ENCODE measurements around the gene MYBBP1A.

MYBBP1A gene

DNA sequence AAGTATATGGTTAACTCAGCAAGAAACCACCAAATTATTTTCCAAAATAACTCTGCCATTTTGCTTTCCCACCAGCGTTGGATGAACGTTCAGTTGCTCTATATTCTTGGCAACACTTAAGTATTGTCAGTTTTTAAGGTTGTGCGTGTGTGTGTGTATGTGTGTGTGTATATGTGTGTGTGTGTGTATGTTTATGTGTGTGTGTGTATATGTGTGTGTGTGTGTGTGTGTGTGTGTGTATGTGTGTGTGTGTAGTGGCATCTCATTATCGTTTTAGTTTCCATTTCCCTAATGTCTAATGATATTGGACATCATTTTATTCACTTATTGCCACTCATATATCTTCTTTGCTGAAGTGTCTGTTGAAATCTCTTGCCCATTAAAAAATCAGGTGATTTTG, 17.9 kb upstream of the MYBBP1A start:
- H3K27ac ChIP-seq, result no peak overlapping the region
- no peak for DNase-seq (ENCODE audit: low read depth, low spot score)

DNA sequence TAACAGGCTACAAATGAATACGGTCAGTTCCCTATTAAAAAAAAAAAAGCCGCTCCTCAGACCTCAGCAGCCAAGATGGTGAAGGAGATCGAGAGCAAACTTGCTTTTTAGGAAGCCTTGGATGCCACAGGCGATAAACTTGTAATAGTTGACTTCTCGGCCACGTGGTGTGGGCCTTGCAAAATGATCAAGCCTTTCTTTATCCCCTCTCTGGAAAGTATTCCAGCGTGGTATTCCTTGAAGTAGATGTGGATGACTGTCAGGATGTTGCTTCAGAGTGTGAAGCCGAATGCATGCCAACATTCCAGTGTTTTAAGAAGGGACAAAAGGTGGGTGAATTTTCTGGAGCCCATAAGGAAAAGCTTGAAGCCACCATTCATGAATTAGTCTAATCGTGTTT, 16.9 kb upstream of the MYBBP1A start:
- H3K27ac ChIP-seq, result no peak overlapping the region
- no peak for DNase-seq (ENCODE audit: low read depth, low spot score)

DNA sequence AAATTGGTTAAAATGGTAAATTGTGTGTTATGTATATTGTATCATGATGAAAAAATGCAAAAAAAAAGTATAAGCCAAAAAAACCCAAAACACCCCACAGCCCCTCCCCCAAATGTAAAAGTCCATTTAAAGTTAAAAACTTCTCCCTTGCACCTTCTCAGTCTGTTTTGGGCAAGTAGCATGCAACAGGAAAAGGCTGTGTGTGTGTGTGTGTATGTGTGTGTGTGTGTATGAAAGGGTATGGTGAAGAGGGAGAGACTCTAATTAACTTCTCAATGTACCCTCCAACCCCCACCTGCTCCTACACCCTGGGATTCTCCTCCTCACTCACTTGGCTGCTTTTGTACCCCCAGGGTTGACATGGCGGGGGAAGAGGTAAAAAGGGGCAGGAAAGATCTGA, 14.4 kb upstream of the MYBBP1A start:
- H3K27ac ChIP-seq, result no peak overlapping the region
- no peak for DNase-seq (ENCODE audit: low read depth, low spot score)

DNA sequence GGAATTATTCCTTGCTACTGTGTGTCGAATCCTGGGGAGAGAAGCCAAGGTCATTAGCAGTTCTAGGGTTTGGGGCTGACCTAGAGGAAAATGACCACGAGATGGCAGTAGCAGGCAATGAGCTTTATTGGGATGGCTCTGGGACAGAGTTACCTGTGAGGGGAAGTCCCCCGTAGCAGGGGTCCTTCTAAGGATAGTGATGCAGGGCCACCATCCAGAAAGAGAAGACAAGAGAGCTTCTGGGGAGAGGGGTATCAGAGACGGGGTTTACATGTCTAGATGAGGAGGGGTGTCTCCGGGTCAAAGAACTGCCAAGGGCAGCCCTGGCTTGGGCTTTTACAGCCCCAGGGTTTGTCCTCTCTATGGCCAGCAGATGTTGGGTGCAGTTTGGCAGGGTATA, 11.6 kb upstream of the MYBBP1A start:
- no peak for DNase-seq (ENCODE audit: low read depth, low spot score)
- no peak overlapping the region for H3K27ac ChIP-seq

DNA sequence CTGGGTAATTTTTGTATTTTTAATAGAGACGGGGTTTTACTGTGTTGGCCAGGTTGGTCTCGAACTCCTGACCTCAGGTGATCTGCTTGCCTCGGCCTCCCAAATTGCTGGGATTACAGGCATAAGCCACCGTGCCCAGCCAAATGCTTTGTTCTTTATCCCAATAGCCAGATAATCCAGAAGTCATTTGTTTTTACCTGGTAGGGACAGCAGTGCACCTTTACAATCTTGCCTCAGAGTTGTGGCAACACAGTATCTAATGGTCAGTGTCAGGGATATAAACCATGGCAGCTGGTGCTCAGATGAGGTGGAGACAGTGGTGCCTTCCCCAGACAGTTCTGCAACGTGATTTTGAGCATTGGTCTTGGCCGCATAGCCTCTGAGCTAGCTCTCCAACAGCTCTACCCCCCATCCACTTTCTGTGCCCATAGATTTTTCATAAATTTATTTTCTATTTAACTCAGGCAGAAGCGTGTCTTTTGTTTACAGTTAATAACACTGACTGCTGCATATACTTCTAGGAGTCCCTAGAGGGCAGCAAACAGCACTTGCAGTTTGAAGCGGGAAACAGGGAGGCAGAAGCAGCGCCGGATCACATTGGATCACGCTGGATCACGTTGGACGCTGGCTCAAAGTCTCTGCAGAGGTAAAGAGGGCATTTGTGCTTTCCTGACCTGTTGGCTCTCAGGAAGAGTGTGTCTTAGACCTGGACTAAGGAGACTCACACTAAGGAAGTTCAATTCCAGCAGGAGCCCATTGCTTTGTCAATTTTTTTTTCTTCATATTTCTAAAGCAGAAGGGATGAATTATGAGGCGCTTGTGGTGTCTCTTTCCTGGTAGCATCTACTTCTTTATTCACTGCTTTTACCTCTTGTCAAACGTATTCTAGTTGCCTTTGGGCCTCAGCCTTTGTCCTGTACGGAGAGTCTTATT, 10.3 kb upstream of the MYBBP1A start:
- DNase-seq (ENCODE audit: low read depth, low spot score), result peak; percentile 24
- no peak overlapping the region for H3K27ac ChIP-seq

DNA sequence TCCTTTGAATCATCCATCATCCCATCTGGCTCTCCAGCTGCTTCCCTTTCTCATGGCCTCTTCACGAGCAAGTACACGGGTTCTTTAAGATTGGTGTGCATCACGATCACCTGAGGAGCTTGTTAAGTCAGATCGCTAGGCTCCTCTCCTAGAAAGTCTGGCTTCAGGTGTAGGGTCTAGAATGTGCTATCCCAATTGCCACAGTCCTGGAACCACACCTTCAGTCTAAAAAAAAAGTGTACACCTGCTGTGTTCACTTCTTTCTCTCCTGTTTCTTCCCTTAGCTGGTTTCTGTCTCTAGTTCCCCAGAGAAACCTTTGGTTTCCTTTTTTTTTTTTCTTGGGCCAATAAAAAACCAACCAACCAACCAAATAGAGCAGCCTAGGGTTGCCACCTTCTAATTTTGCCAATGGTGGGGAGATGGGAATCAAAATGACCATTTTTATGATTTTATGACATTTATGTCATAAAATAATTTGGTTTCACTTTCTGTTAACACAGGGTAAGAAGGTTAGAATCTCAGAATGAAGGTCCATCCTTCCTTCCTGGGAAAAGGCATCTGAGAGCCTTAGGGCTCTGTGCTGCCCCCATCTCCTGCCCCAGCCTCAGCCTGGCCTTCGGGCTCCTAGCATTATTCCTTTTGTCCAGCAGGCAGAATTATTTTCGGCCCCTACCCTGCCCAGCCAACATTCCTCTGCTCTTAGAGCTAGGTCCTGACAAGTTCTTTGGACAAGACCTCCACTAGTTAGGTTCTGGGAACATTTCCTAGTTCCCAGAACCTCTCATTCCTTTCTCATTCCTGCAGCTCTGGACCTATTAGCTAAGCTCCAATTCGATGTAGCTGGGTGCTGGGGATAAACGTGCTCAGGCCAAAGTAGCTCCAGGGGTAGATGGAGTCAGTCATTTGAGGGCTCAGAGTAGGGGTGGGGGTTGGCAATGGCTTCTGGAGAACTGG, 7.1 kb upstream of the MYBBP1A start:
- DNase-seq (ENCODE audit: low read depth, low spot score), result no peak
- H3K27ac ChIP-seq, result no peak overlapping the region

DNA sequence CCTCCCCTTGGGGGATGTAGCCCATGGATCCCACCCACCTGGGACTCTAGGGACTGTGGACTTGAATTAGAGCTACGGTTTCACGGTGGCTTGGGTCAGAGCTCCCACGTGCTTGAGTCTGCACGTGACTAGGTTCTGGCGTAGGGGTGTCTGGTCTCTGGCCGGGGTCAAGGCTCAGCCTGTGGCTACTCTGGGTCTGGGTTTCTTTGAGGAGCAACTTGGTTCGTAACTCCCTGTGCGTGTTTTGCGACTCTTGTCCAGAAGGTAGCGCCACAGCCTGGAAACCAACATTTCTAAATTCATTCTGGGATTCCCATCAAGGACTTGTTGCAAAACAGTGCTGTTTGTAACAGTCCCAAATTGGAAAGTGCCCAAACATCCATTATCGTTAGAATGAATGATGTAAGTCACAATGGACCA, 5.7 kb upstream of the MYBBP1A start:
- no peak for DNase-seq (ENCODE audit: low read depth, low spot score)
- no peak overlapping the region for H3K27ac ChIP-seq

DNA sequence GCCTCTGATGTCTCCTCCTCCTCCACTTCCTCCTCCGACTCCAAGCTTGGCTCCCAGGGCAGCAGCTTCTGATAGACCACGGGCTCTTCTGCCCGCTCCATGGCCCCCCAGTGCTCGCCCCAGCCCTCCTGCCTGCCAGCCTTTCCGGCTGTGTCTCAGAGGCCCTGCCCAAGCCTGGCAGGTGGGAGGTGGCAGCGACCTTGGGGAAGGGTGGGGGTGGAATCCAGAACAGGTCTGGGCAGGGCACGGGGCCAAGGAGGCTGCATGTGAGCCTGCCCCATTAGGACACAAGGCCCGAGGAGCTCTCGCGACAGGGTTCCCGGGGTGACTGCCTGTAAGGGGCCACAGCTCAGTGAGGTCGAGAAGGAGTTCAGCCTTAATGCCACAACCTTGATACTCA, 5.2 kb upstream of the MYBBP1A start, which contains the start of gene GGT6:
Gene GGT6 (minus strand): TSS at position 157 of the 400 bp plus-strand sequence. CDS start 56 bp downstream, at position 101.
- no peak for DNase-seq (ENCODE audit: low read depth, low spot score)
- H3K27ac ChIP-seq, result no peak within 1 kb of the TSS

DNA sequence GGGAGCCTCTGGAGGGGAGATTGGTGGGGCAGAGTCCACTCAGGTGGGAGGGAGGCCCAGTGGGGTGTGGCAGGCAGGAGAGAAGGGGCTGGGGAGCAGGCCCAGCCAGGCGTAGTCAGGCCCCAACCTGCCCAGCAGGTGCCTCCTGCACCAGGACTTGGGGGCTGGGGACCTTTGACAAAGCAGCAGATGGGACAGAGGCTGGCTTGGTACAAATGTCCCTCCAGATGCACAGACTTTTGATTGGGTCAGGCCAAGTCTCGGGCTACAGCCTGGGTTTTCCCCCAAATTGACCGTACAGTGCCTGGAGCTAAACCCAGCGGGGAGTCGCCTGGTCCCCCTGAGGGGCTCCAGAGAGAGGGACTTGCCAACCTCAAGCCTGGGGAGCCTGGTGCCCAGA, 4.8 kb upstream of the MYBBP1A start:
- H3K27ac ChIP-seq, result no peak overlapping the region
- no peak for DNase-seq (ENCODE audit: low read depth, low spot score)

DNA sequence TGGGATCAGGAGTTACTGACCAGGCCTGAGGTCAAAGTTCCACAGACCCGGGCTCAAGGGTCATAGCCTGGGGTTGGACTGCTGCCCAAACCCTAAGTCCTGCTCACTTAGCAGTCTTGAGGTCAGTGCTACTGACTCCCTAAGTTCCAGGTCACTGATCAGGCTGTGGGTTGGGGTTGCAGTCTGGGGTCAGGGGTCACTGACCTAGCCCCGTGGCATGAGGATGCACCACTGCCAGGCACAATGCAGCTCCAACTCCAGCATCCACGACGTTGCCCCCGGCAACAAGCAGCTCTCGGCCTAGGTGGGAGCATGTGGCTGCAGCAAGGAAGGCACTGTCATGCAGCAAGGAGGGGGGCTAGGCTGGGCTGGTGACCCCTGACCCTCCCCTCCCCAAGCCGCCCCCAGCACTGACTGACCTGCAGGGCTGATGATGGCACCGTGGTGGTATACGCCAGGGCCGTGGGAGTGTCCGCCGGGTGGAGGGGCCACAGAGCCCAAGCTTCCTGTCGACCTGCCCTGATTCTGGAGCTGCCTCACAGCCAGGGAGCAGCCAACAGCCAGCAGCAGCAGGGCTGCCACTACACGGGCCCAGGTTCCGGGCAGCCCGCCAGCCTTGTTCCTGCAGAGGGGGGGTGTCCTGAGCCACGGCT, 4.1 kb upstream of the MYBBP1A start:
- H3K27ac ChIP-seq, result no peak overlapping the region
- no peak for DNase-seq (ENCODE audit: low read depth, low spot score)

DNA sequence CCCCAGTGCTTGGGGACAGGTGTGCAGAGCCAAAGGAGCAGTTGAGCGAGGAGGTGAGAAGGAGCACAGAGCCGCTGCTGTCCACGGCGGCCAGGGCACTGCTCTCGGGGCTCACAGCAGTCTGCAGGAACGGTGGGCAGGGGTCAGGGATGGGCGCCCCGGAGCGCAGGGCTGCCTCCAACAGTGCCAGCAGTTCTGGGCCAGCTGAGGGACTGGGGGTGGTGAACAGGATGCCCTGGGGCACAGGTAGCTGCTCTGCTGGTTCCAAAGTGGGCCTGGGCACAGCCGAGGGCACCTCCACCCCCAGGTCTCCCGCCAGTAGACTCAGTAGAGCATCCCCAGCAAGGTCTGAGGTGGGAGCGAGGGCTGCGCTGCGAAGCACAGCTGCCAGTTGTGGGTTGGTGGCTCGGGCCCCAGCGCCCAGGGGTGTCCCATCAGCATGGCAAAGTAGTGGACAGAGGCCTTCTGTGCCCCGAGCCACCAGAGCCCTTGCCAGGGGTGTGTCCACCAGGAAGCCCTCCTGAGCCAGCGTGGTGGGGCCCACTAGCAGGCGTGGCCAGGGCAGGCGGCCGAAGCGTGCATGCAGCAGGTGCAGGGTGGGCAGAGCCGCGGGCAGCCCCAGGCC, 3.3 kb upstream of the MYBBP1A start:
- no peak overlapping the region for H3K27ac ChIP-seq
- no peak for DNase-seq (ENCODE audit: low read depth, low spot score)

DNA sequence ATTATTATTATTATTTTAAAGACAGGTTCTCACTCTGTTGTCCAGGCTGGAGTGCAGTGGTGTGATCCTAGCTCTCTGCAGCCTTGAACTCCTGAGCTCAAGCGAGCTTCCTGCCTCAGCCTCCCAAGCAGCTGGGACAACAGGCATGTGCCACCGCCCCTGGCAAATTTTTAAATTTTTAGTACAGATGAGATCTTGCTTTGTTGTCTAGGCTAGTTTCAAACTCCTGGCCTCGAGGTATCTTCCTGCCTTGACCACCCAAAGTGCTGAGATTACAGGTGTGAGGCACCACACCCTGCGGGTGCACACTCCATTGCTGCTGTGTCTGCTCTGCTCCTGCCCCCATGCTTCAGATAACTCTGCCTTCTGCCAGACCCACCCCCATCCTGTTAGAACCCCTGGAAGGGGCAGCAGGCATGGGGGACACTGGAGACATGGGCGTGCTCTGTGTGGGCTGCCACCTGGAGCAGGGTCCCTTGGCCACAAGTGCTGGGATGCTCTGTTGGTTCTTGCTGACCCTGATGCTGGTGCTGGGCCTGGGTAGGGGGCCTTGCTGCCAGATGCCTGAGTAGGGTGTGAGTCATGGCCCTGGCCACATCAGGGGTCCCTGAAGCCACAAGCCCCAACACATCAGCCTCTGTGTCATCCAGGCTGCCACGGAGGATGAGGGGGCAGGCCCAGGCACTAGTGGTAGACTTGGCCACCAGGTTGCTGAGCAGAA, 2.6 kb upstream of the MYBBP1A start:
- DNase-seq (ENCODE audit: low read depth, low spot score), result no peak
- no peak overlapping the region for H3K27ac ChIP-seq

DNA sequence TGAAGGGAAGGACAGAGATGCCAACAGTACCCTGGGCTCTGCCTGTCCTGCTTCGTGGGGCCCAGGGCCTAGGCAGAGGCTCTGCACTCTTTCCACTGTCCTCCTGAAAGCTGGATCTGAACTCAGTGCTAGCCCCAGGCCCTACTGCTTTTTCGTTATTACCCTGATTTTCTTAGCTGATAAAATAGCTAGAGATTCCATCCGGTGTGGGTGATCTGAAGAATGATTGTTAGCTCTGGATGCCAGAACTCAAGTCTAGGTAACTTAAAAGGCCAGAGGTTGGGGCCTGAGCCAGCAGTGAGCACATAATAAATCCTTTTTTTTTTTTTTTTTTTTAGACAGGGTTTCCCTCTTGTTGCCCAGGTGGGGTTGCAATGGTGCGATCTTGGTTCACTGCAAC, 1.8 kb upstream of the MYBBP1A start:
- no peak overlapping the region for H3K27ac ChIP-seq
- DNase-seq (ENCODE audit: low read depth, low spot score), result no peak

DNA sequence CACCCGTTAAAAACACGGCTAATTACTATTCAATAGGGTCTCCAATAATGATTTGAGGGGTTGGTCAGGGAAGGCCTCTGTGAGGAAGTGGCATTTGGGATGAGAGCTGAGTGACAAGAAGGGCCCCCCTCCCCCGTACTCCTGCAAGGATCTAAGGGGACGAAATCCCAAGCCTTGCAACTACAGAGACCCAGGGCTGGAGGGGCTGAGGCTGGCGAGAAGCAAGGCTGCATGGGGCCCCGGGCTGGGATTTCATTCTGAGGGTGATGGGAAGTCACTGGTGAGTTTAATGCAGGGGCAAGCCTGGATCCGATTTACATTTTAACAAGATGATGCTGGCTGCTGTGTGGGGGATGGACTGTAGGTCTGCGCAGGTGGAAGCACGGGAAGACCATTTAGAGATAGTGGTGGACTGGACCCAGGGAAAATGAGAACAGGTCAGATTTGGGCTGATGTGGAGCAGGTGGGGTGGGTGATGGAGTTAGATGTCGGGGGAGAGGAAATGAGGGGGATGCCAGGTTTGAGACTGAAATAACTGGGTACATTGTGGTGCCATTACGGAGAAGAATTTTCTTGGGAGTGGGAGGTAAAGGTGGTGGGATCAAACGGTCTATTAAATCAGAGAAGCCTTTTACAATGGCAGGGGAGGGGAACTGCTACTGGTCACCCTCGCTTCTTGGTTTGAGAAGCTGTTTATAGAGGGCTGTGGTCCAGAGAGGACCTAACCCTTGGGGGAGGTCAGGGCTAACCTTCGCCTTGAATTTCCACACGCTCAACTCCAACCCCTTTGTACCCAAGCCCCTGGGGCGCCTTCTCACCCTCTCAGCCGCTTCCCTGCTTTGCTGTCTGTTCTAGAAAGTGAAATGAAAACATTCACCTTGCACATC, 932 bp upstream of the MYBBP1A start:
- DNase-seq (ENCODE audit: low read depth, low spot score), result no peak
- peak overlapping the region; percentile 64 for H3K27ac ChIP-seq

DNA sequence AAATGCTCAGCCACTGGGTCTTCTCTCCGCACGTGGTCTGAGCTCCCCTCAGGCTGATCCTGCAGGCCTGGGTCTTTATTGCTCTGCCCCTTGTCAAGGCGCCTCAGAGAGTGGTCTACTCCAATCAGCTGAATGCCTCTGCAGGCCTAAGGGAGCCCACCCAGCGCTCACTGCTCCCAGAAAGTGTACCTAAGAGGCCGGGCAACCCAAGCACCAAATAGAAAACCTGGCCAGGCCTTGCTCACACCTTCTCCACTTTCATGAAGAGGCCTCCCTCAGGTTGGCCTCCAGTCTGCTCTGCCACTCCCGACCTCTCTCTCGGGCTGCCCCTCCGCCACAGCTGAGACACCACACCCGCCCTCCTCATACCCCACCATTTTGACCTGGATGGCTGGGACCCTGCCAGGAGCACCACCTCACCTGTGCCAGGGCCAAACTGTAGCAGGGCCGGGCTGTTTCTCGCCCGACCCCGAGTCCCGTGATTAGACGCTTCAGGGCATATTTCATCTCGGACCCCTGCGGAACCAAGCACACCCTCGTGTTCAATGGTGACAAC, 665 bp downstream of the MYBBP1A start:
- peak overlapping the region; percentile 64 for H3K27ac ChIP-seq
- no peak for DNase-seq (ENCODE audit: low read depth, low spot score)

DNA sequence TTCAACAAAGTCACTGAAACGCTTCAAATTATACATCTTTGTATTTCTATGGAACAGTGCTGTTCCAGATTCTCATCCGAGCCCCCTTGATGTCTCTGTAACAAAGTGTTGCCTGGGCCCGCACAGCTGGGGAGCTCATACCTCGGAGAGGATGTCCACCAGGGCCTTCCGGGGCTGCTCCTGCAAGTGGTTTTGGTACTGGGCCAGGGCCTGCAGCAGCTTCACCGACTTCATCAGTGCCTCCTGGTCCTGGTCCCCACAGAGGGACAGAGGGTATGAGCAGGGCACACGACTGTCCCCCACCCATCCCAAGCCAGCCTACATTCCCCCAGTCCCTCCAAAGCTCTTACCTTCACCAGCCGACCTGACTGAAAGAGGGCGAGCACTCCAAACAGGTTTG, 1.5 kb downstream of the MYBBP1A start:
- no peak overlapping the region for H3K27ac ChIP-seq
- no peak for DNase-seq (ENCODE audit: low read depth, low spot score)

DNA sequence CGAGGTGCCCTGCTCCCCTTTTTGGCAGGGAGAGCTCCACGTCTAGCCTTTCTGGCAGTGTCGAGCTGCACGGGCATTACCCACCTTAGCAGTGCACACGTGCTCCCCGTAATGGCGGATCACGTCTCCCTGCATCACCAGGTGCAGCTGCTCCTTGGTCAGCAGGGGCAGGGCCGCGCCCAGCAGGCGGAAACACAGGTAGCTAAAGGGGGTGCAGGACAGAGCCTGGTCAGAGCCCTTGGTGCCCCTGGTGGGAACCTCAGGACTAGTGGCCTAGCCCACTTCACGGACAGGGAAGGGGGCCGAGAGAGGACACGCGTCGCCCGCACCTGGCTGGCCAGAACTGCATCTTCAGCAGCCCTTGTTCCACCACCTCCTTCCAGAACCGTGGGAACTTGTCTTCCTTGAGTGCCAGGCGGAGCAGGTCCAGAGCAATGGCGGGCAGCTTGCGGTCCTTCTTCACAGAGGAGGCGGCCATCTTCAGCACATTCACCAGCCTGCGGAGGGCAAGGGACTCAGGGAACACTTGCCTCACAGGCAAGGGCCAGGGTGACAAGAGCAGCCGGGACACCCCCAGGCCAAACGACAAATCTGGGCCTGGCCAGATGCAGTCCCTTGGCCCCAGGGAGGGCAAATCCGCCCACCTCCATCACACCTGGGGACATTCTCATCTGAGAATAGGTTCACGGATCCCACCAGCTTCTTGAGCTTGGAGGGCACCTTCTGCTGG, 3.2 kb downstream of the MYBBP1A start:
- no peak for DNase-seq (ENCODE audit: low read depth, low spot score)

More for the DNA sequence above, 3.2 kb downstream of the MYBBP1A start:
- no peak overlapping the region for H3K27ac ChIP-seq

All from epithelial cell of prostate (primary cell).